Activated T-cell treated with anti-CD3 and anti-CD28 coated beads, Interleukin-2, amount 50 U/mL, for 4 hours (primary cell): ENCODE data around the gene SNAP25. TPM values are rescaled to one million over a fixed set of nuclear protein-coding genes. Genes with fewer than 3 reads are reported as not detected.

Experiments
- ATAC-seq, 2 donors: fragments of 200-7000 bp; cut with Tn5 transposase; one replicate each; pipeline ENCODE4 v1.10.0; 2021
- DNase-seq: peaks from one replicate; pipeline ENCODE4 v3.0.0-alpha.2; 2020
- H3K27me3 Mint-ChIP-seq: one replicate; pipeline ENCODE4 v1.8.0; 2021; ENCODE audit warnings: low read depth, mixed read lengths
- H3K36me3 Mint-ChIP-seq: one replicate; pipeline ENCODE4 v1.8.0; 2022; ENCODE audit warnings: mixed read lengths; ENCODE audit not compliant: insufficient read depth
- H3K4me1 Mint-ChIP-seq: one replicate; pipeline ENCODE4 v1.8.0; 2021; ENCODE audit warnings: low read depth, mixed read lengths
- H3K4me3 Mint-ChIP-seq: one replicate; pipeline ENCODE4 v1.8.0; 2021; ENCODE audit warnings: mild to moderate bottlenecking, moderate library complexity, mixed read lengths
- H3K9me3 Mint-ChIP-seq: one replicate; pipeline ENCODE4 v1.8.0; 2021; ENCODE audit warnings: mixed read lengths
- total RNA-seq, 3 donors: library from RNA; stranded (reverse); gene quantifications; one replicate each; pipeline ENCODE4 v1.2.1, GENCODE V29; 2021

The SNAP25 gene
- total RNA-seq, 3 donors from 2014 or later, result 0.10 TPM; not detected in 2

DNA sequence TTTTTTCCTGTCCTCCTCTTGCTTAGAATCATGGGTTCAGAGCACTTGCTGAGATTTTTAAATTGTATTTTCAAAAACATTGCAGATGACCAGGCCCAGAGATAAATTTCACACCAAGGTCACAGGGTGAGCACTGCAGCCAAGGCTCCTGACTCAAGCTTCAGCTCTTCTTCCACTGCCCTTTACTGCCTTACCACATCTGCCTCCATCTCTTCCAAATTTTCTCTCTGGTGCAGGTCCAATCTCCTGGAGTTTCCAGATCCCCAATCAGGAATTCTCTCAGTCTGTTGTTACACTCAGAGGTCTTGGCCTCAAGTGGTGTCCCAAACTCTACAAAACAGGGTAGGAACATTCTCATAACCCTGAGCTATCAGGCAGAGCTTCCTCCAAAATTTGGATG lies 12.7 kb downstream of the SNAP25 start:
- Mint-ChIP-seq H3K9me3 (no peaks in the 10 kb centered on the region), H3K4me3 (no peak overlapping the region), H3K27me3 (peaks cover 10% of the 10 kb centered on the region), H3K36me3 (no peaks in the 10 kb centered on the region), H3K4me1 (no peaks in the 10 kb centered on the region)
- ATAC-seq (no peak), DNase-seq (no peak)

- H3K9me3 Mint-ChIP-seq, result no peaks in the 10 kb centered on the region
- H3K27me3 Mint-ChIP-seq, result peaks cover 2% of the 10 kb centered on the region
- H3K4me1 Mint-ChIP-seq, result no peaks in the 10 kb centered on the region
- H3K36me3 Mint-ChIP-seq, result no peaks in the 10 kb centered on the region
- ATAC-seq (no peak), DNase-seq (no peak)
- no peak overlapping the region for H3K4me3 Mint-ChIP-seq
These were observed 18.2 kb downstream of the SNAP25 start for GRCh38 chr20:10236540-10237533.

GRCh38 chr20:10239954-10240353 lies 21.3 kb downstream of the SNAP25 start:
- no peak for ATAC-seq
- Mint-ChIP-seq H3K27me3 (peaks cover 2% of the 10 kb centered on the region), H3K36me3 (no peaks in the 10 kb centered on the region), H3K4me3 (no peak overlapping the region), H3K9me3 (no peaks in the 10 kb centered on the region), H3K4me1 (no peaks in the 10 kb centered on the region)
- no peak for DNase-seq

DNA sequence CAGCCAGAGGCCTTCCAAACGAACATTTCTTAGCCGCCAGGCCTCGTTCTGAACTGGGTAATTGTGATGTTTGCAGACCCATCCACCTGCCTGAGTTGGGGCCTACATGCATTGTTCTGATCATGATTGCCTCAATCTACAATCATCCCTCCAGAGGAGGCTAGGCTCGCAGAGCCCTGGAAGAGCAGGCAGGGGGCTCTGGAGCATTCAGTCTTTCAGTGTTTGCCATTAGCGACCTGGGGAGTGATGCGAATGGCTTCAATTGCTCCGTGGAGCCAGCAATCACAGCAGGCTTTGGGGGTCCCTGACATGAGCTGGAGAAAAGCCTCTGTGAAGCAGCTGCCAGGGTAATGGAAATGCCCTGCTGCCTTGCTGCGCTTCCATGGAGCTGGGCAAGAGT lies 22.0 kb downstream of the SNAP25 start:
- Mint-ChIP-seq H3K4me3 (no peak overlapping the region), H3K36me3 (no peaks in the 10 kb centered on the region), H3K9me3 (no peaks in the 10 kb centered on the region), H3K4me1 (no peaks in the 10 kb centered on the region), H3K27me3 (peaks cover under 1% of the 10 kb centered on the region)
- ATAC-seq, result peak in 1 of 2 donors; percentile 18
- DNase-seq, result no peak

- DNase-seq (no peak), ATAC-seq (no peak)
- H3K9me3 Mint-ChIP-seq, result no peaks in the 10 kb centered on the region
- H3K4me1 Mint-ChIP-seq, result no peaks in the 10 kb centered on the region
- no peaks in the 10 kb centered on the region for H3K36me3 Mint-ChIP-seq
- no peak overlapping the region for H3K4me3 Mint-ChIP-seq
- no peaks in the 10 kb centered on the region for H3K27me3 Mint-ChIP-seq
These were observed 23.5 kb downstream of the SNAP25 start for GRCh38 chr20:10242166-10242565.

DNA sequence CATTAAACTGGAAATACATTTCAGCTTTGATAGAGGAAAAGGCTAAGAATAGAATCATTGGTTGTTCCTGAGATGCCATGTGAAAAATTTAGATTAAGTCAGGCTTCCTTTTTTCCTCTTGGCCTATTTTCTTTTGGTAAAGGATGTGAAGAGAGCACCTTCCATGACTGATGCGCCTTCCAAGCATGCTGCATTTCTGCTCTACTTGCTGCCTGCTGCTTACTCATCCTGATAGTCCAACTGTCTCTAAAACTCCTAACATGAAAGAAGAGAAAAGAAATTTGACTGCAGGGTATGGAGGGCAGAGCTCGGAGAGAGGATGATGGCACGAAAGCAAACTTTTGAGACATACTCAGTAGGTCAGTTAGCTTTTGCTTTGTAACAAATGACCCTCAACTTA lies 28.8 kb downstream of the SNAP25 start:
- Mint-ChIP-seq H3K4me1 (no peaks in the 10 kb centered on the region), H3K4me3 (no peak overlapping the region), H3K27me3 (no peaks in the 10 kb centered on the region), H3K36me3 (no peaks in the 10 kb centered on the region), H3K9me3 (no peaks in the 10 kb centered on the region)
- ATAC-seq (no peak), DNase-seq (no peak)

DNA sequence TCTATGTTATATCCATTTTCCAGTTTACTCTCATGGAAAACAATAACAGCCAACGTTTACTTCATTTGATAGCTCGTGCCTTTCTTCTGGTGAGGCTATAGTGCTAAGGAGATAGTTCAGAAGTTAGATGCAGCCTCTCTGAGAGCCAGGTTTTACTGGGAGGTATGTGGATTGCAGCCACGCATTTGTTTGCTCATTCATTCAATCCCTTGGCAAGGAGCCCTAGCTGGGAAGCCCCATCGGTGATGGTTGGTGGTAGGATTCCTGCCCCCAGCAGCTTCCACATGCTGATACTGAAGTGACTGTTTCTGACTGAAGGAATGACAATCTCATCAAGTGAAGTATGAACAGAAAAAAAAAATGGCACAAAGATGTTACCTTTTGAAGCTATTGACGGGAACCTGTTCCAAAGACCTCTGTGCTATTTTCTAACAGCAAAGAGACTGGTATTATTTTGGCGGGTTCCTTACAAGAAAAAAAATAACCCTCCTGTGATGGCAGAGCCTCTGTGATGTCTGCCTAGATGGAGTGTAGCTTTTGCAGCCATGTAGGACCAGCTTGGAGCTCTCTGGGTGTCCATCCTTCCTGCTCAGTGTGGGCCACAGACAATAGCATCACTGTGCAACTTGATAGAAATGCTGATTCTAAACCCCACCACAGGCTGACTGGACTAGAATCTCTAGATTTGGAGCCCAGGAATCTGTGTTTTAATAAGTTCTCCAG lies 30.6 kb downstream of the SNAP25 start:
- ATAC-seq (no peak), DNase-seq (no peak)
- Mint-ChIP-seq H3K36me3 (no peaks in the 10 kb centered on the region), H3K4me1 (no peaks in the 10 kb centered on the region), H3K27me3 (no peaks in the 10 kb centered on the region), H3K4me3 (no peak overlapping the region), H3K9me3 (no peaks in the 10 kb centered on the region)

DNA sequence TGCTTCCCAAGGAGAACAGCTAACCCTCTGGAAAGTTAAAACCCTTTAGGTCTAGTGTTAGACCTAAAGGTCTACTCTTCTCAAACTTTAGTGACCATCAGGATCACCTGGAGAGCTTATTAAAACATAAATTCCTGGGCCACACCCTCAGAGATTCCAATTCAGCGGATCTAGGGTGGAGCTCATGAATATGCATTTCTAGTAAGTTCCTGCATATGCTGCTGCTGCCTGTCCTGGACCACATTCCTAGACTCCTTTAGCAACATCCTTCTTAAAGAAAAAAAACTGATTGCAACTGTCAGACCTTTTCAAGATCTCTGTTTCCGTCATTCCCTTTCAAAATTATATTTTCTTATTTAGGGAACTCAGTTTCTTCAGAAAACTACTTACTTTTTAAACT lies 31.2 kb downstream of the SNAP25 start:
- Mint-ChIP-seq H3K36me3 (no peaks in the 10 kb centered on the region), H3K4me3 (no peak overlapping the region), H3K27me3 (no peaks in the 10 kb centered on the region), H3K9me3 (no peaks in the 10 kb centered on the region), H3K4me1 (no peaks in the 10 kb centered on the region)
- DNase-seq (no peak), ATAC-seq (no peak)

DNA sequence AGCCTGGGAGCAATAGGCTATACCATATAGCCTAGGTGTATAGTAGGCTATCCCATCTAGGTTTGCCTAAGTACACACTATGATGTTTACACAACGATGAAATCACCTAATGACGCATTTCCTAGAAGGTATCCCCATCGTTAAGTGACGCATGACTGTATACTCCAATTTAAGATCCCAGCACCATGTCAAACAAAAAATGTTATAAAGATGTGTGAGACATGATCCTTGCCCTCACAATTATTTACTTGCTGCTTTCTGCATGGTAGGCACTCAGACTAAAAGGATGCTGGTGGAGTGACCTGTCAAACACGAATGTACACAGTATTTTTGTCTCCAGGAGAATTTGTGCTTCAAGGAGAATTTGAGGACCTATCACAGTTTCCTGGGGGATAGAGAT lies 32.3 kb downstream of the SNAP25 start:
- Mint-ChIP-seq H3K4me3 (no peak overlapping the region), H3K27me3 (peaks cover 3% of the 10 kb centered on the region), H3K9me3 (no peaks in the 10 kb centered on the region), H3K4me1 (no peaks in the 10 kb centered on the region), H3K36me3 (no peaks in the 10 kb centered on the region)
- ATAC-seq (no peak), DNase-seq (no peak)

DNA sequence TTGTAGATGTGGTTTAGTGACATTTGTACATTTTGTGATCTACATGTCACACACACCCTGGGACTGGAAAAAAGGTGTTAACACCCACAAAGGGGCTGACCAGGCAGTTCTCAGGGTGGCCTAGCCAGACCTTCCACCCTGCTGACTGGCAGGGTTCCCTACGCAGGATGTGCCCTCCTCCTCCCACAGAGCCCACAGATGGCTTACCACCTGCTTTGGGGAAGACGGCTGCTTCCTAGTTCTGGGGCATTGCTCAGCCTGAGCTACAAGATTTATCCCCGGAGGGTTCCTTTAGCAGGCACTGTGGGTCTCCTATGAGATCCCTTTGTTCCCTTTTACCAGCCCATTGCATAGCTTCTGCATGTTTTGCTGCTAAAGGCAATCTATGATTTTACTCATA lies 35.1 kb downstream of the SNAP25 start:
- DNase-seq, result no peak
- no peaks in the 10 kb centered on the region for H3K36me3 Mint-ChIP-seq

DNA sequence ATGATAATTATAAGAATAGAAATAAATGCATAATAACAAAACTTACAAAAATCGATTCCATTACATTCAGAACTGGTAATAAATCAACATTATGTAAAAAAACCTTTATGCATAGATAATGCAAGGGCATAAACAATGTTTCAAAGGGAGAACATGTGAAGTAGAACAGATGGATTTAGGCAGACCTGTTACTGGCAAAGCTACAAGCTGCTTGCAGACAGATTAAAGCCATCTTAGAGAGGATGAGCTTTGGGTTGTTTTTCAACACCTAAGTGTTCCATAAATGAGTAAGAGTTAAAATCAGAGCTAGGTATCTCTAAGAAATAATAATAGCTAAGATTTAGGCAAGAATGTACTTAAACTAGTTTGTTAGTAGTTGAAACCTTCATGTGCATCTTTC lies 37.2 kb downstream of the SNAP25 start:
- DNase-seq, result no peak
- no peaks in the 10 kb centered on the region for H3K36me3 Mint-ChIP-seq
- no peaks in the 10 kb centered on the region for H3K9me3 Mint-ChIP-seq
- ATAC-seq, result no peak
- no peak overlapping the region for H3K4me3 Mint-ChIP-seq
- H3K27me3 Mint-ChIP-seq, result peaks cover 10% of the 10 kb centered on the region
- no peaks in the 10 kb centered on the region for H3K4me1 Mint-ChIP-seq

More for the DNA sequence above, 35.1 kb downstream of the SNAP25 start:
- Mint-ChIP-seq H3K4me1 (no peaks in the 10 kb centered on the region), H3K27me3 (peaks cover 10% of the 10 kb centered on the region), H3K4me3 (no peak overlapping the region), H3K9me3 (no peaks in the 10 kb centered on the region)
- no peak for ATAC-seq

DNA sequence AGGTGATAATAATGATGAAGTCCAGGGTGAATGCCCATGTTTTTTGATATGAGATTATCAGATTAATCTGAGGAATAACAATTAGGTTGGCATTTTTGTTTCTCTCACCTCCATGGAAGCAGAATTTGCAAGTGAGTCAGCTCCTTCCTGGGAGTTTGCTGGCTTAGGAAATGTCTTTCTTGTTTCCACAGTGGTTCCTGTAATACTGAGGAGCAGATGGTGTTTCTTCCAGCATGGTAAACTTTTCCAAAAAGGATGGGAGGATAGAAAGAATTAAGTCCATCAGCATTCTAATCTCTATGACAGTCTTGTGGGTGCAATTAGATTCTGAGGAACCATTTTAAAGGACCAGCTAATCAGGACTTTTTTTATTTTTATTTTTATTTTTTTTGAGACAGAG lies 40.5 kb downstream of the SNAP25 start:
- no peaks in the 10 kb centered on the region for H3K36me3 Mint-ChIP-seq
- H3K27me3 Mint-ChIP-seq, result peaks cover 10% of the 10 kb centered on the region
- DNase-seq (no peak), ATAC-seq (no peak)
- no peaks in the 10 kb centered on the region for H3K9me3 Mint-ChIP-seq
- no peak overlapping the region for H3K4me3 Mint-ChIP-seq
- H3K4me1 Mint-ChIP-seq, result no peaks in the 10 kb centered on the region

- no peaks in the 10 kb centered on the region for H3K9me3 Mint-ChIP-seq
- H3K36me3 Mint-ChIP-seq, result no peaks in the 10 kb centered on the region
- peaks cover 7% of the 10 kb centered on the region for H3K27me3 Mint-ChIP-seq
- H3K4me3 Mint-ChIP-seq, result no peak overlapping the region
- no peak for ATAC-seq
- no peak for DNase-seq
- no peaks in the 10 kb centered on the region for H3K4me1 Mint-ChIP-seq
These were observed 41.7 kb downstream of the SNAP25 start for GRCh38 chr20:10260316-10260715.

GRCh38 chr20:10261702-10262101 lies 43.1 kb downstream of the SNAP25 start:
- H3K36me3 Mint-ChIP-seq, result no peaks in the 10 kb centered on the region
- no peak for DNase-seq
- H3K4me1 Mint-ChIP-seq, result no peaks in the 10 kb centered on the region
- ATAC-seq, result no peak
- peaks cover 5% of the 10 kb centered on the region for H3K27me3 Mint-ChIP-seq
- no peaks in the 10 kb centered on the region for H3K9me3 Mint-ChIP-seq
- no peak overlapping the region for H3K4me3 Mint-ChIP-seq
